Stomach (tissue), 4 donors: ENCODE results near the gene TTF2.

Experiments used
- CTCF ChIP-seq, 7 experiments: fragments of 450-650 bp in 4 of 7; fragments of 200-600 bp in 3 of 7; sonication (generic) in 3 of 7; IDR thresholded peaks; one replicate each; pipeline ENCODE4 v1.5.1; 2016 to 2019; ENCODE audit warnings: antibody characterized with exemption in 7 of 7, control low read depth in 2 of 7, mild to moderate bottlenecking in 1 of 7
- POLR2A ChIP-seq, 4 donors: fragments of 450-650 bp; IDR thresholded peaks; one replicate each; pipeline ENCODE4 v1.6.1; 2016; ENCODE audit warnings: antibody characterized with exemption in 4 of 4, control low read depth in 2 of 4, mild to moderate bottlenecking in 1 of 4, moderate library complexity in 1 of 4

DNA sequence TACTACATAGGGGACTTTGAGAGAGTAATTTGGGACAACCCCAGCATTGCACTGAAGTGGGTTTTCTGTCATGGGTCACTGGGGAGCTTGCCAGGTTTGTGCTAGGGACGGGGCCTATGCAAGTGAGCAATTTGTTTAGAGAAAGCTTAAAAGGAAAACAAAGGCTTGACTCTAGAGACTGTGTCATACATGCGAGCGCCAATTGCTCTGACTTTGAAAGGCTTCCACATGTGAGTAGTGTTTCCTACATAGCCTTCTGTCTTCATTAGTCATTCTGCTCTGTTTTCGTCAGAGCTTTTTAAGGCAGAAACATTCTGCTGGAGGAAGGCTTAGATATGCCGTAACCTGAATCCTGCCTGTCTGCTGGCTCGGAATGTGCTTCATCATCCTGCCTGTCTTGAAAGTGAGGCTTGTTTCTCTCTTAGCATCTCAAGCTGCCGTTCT lies 33.0 kb downstream of the TTF2 start:
- TF ChIP-seq POLR2A (IDR thresholded peaks at IDR 0.05), result no peak
- TF ChIP-seq CTCF (IDR thresholded peaks at IDR 0.05), result no peak
